Measurements from ENCODE around the gene ANKRD29. TPM values are rescaled to one million over a fixed set of nuclear protein-coding genes. Genes with fewer than 3 reads are reported as not detected.

Gene ANKRD29
- total and polyA plus RNA-seq, 10 of the 15 experiments (the other 5 are each of a cell fraction or from before 2014, with no cell fraction given), result 0.53 to 9.2 (median 1.6) TPM

DNA sequence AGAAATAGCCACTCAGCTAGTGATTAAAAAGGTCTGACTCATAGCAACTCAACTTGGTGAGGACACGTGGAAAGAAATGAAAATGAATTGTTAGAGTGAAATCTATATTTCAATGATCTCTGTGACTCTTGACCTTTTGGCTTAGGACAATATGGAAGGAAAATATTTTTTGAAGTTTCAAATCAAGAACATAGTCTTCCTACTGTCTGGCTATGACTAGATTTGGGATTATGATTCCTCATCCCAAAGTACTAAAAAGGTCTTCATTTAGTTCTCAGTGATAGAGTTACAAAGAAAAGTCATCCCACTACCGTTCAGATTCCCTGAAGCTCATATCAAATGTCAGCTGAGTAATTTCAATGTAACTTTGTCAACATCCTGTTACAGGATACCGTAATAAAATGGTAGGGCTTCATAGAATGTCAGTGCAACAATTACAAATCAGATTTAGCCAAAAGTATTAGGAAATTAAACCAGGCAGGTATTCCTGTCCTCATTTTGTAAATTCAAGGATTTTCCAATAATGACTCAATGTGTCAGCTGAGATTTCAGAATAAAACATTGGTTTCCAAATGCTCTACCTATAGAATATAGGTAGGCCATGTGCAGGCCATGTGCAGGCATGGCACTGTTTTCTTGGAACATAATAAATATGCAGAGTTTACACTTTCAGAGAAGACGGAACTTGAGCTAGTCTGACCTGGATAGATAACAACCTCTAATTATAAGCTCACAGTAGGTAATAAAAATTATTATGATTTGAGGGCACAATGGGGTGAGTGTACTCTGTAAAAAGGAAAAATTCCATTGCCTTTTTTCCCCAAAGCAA lies 36.0 kb downstream of the ANKRD29 start:
- intact Hi-C loops (cut with micrococcal nuclease; ENCODE audit: unreplicated experiment) (loop anchor here (10.0 kb wide), 1 partner anchor 388 kb away; the partner anchor contains the start of gene TTC39C), in situ Hi-C loops (cut with MboI) (loop anchor here (5.0 to 10.0 kb wide), 2 partner anchors 76 to 498 kb away; no protein-coding TSS in a partner anchor)
- Histone ChIP-seq H3K79me2 (ENCODE audit: control insufficient read depth, insufficient read depth, low read length) (no peaks in the 10 kb centered on the region), H3K9ac (ENCODE audit: control insufficient read depth, insufficient read depth, low read length) (no peak overlapping the region), H3K36me3 (ENCODE audit: control insufficient read depth in 2 of 2, insufficient read depth in 2 of 2, low read length in 1 of 2) (no peaks in the 10 kb centered on the region), H3K4me1 (ENCODE audit: control insufficient read depth, insufficient read depth, low read length) (no peaks in the 10 kb centered on the region), H3K27ac (ENCODE audit: control insufficient read depth, insufficient read depth) (no peak overlapping the region), H3K4me3 (no peak overlapping the region), H3K27me3 (replicated peaks in 1 of 2; ENCODE audit: control insufficient read depth in 2 of 2, insufficient read depth in 2 of 2, low read length in 1 of 2) (no peaks in the 10 kb centered on the region), H4K20me1 (ENCODE audit: control insufficient read depth, insufficient read depth) (no peaks in the 10 kb centered on the region), H3K9me3 (replicated peaks; ENCODE audit: control insufficient read depth, insufficient read depth, low read length) (no peaks in the 10 kb centered on the region), H3K4me2 (ENCODE audit: control insufficient read depth, insufficient read depth) (no peak overlapping the region), H2AFZ (ENCODE audit: control insufficient read depth, low read depth, low read length) (no peak overlapping the region)
- 14% methylated on average over 4 of the region's 4 CpGs for WGBS (ENCODE audit: insufficient coverage, insufficient replicate concordance, low lambda C conversion rate, missing lambda C conversion rate)
- ATAC-seq (no peak), FAIRE-seq (no peak), DNase-seq (ENCODE audit: low read depth, low spot score) (no peak)
- no TSS peak for BruUV-seq (replicated peaks)
- SMC1A ChIA-PET (ENCODE audit: uncharacterized antibody, unreplicated experiment), result interaction anchor here (0.5 to 12.4 kb wide), 18 partner anchors 8 to 384 kb away, joined by 3 to 167 read pairs (median 3); no protein-coding TSS in a partner anchor
- no peak for TF ChIP-seq YBX1 (IDR thresholded peaks at IDR 0.05)
- no peak for TF ChIP-seq JUND (IDR thresholded peaks at IDR 0.05; ENCODE audit: low read depth, low read length)
- no peak for TF ChIP-seq EGR1 (IDR thresholded peaks at IDR 0.05; ENCODE audit: borderline replicate concordance in 1 of 2, low read depth in 2 of 2, low read length in 2 of 2)
- TF ChIP-seq RAD51 (IDR thresholded peaks at IDR 0.05), result no peak
- no peak for TF ChIP-seq SMC3 (IDR thresholded peaks at IDR 0.05; ENCODE audit: borderline replicate concordance, low read length)
- TF ChIP-seq GATAD2B (conservative IDR thresholded peaks at IDR 0.05; ENCODE audit: low read depth), result no peak
- TF ChIP-seq SREBF1 (IDR thresholded peaks at IDR 0.05; ENCODE audit: low read length), result no peak
- TF ChIP-seq, protein P1, sequence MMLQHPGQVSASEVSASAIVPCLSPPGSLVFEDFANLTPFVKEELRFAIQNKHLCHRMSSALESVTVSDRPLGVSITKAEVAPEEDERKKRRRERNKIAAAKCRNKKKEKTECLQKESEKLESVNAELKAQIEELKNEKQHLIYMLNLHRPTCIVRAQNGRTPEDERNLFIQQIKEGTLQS (IDR thresholded peaks at IDR 0.05; ENCODE audit: borderline replicate concordance, extremely low read depth, low read depth, low read length), result no peak
- no peak for TF ChIP-seq TCF7 (IDR thresholded peaks at IDR 0.05; ENCODE audit: borderline replicate concordance)
- no peak for TF ChIP-seq RUNX3 (IDR thresholded peaks at IDR 0.05; ENCODE audit: low read length)
- no peak for TF ChIP-seq CREM (IDR thresholded peaks at IDR 0.05; ENCODE audit: low read depth)
- no peak for TF ChIP-seq IRF4 (IDR thresholded peaks at IDR 0.05; ENCODE audit: low read depth, low read length)
- TF ChIP-seq, protein P2, sequence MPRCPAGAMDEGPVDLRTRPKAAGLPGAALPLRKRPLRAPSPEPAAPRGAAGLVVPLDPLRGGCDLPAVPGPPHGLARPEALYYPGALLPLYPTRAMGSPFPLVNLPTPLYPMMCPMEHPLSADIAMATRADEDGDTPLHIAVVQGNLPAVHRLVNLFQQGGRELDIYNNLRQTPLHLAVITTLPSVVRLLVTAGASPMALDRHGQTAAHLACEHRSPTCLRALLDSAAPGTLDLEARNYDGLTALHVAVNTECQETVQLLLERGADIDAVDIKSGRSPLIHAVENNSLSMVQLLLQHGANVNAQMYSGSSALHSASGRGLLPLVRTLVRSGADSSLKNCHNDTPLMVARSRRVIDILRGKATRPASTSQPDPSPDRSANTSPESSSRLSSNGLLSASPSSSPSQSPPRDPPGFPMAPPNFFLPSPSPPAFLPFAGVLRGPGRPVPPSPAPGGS (IDR thresholded peaks at IDR 0.05; ENCODE audit: borderline replicate concordance, insufficient read depth, low read depth, low read length, poor library complexity, severe bottlenecking), result no peak
- CTCF ChIA-PET, result interaction anchor here (0.9 to 13.7 kb wide), 11 partner anchors 9 to 185 kb away, joined by 3 to 233 read pairs (median 5); partner anchors contain the start of gene ANKRD29
- RAD21 ChIA-PET (ENCODE audit: unreplicated experiment), result interaction anchor here (1.1 to 9.7 kb wide), 3 partner anchors 9 to 128 kb away, joined by 3 to 148 read pairs (median 20); no protein-coding TSS in a partner anchor
- POLR2A ChIA-PET, result interaction anchor here (0.5 to 3.6 kb wide), 5 partner anchors 9 to 494 kb away, joined by 3 to 24 read pairs (median 5); no protein-coding TSS in a partner anchor
